A673 (cell line): ENCODE data around the gene SMCHD1.

Source experiments
- EZH2 ChIP-seq: fragments of 200-600 bp; sonication (generic); IDR thresholded peaks from 2 replicates; pipeline ENCODE4 v1.6.1; 2017; ENCODE audit warnings: borderline replicate concordance, low read depth, mild to moderate bottlenecking, mixed read lengths, antibody characterized with exemption, low read length; ENCODE audit not compliant: poor library complexity, severe bottlenecking
- TF ChIP-seq, protein P1 (sequence below): fragments of 300-800, 200-600 bp; sonication (generic); conservative IDR thresholded peaks from 2 replicates; pipeline ENCODE4 v1.5.1; 2017; ENCODE audit warnings: low read depth, mild to moderate bottlenecking, antibody characterized with exemption, low read length, moderate library complexity, mixed read lengths

DNA sequence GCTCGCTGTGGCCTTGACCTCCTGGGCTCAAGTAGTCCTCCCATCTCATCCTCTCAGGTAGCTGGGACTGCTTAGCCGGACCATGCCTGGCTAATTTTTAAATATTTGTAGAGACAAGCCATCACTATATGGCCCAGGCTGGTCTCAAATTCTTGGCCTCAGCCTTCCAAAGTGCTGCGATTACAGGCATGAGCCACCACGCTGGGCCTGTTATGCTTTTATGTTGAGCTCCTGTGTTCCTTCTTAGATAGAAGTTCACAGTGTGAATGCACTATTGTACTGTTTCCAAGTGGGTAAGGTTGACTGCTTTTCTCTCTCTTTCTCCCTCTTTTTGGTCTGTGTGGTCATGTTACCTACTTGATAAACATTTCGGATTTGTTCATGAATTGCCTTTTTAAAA, 61.9 kb downstream of the SMCHD1 start:
- TF ChIP-seq, protein P1, sequence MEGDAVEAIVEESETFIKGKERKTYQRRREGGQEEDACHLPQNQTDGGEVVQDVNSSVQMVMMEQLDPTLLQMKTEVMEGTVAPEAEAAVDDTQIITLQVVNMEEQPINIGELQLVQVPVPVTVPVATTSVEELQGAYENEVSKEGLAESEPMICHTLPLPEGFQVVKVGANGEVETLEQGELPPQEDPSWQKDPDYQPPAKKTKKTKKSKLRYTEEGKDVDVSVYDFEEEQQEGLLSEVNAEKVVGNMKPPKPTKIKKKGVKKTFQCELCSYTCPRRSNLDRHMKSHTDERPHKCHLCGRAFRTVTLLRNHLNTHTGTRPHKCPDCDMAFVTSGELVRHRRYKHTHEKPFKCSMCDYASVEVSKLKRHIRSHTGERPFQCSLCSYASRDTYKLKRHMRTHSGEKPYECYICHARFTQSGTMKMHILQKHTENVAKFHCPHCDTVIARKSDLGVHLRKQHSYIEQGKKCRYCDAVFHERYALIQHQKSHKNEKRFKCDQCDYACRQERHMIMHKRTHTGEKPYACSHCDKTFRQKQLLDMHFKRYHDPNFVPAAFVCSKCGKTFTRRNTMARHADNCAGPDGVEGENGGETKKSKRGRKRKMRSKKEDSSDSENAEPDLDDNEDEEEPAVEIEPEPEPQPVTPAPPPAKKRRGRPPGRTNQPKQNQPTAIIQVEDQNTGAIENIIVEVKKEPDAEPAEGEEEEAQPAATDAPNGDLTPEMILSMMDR, result no peak
- no peak for TF ChIP-seq EZH2
